CD4-positive, alpha-beta T cell treated with Interleukin-6 at 100 ng/mL for 8 hours (primary cell): ENCODE data around the gene CDH5.
"Not testable (repeated sequence)": the region's sequence is repeated elsewhere in the genome, so short reads cannot be mapped to it uniquely, and the experiment has no call there.

ENCODE experiments used
- DNase-seq: peaks from one replicate; pipeline ENCODE4 v3.0.0-alpha.2; 2020; ENCODE audit warnings: mixed read lengths, low spot score

CDH5 gene

GRCh38 chr16:66366433-66367299, at the start of gene CDH5:
Gene CDH5, plus strand, starts transcription at chr16:66366691. Its CDS starts 12,647 bp downstream, at chr16:66379338.
- DNase-seq, result no peak

DNA sequence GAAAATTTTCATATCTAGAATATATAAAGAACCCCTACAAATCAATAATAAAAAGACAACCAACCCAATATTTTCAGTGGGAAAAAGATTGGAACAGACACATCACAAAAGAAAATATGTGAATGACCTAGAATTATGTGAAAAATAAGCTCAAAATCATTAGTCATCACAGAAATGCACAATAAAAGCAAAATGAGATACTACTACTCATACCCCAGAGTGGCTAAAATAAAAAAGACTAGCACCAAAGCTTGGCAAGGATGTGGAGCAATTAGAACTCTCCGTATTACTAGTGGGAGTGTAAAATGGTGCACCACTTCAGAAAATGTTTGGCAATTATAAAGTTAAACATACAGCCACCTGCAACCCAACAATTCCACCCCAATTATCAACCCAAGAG, 48.0 kb upstream of the CDH5 start:
- DNase-seq, result no peak

- DNase-seq, result no peak
Observed at GRCh38 chr16:66320774-66321173, 45.7 kb upstream of the CDH5 start.

DNA sequence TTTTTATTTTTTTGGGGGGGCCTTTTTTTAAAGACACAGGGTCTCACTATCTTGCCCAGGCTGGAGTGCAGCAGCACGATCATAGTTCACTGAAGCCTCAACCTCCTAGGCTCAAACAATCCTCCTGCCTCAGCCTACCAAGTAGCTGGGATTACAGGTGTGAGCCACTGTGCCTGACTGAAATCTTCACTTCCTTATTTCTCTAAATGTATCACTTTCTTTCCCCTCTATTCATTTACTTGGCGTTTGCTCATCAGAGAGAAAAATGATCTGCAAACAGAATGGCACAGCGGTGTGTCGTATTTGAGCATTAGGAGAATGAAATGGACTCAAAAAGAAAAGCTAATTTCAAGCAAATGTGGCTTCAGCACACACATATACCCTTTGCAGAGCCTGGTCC, 44.3 kb upstream of the CDH5 start:
- DNase-seq, result no peak

GRCh38 chr16:66324815-66325515, 41.5 kb upstream of the CDH5 start:
- no peak for DNase-seq

DNA sequence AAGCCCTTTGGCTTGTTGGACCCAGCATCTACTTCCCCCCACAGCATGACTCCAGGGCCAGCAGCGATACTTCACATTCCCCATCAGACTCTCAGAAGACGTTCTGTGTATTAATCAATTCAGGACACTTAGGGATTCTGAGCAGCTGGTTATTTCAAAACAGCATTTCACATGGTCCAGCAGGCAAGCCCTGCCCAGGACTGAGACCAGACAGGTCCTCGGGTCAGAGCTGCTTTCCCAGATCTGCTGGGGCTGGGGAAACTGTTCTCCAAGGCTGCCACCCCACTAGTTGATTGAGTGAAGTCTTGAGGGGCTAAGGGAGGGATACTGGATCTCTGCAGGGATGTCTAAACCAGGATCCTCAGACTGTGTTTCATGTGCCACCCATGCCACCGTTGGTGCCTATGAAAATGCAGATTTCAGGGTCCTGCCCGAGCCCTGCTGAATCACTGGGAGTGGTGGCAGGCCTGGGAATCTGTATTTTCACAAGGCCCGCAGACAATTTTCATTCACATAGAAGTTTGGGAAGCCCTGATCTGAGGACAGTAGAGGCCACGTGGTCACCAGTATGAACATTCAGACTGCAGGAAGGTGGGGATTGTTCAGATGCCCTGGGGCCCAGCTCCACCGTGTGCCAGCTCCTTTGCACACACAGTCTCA, 40.6 kb upstream of the CDH5 start:
- DNase-seq, result no peak

GRCh38 chr16:66326991-66327513, 39.4 kb upstream of the CDH5 start:
- DNase-seq, result no peak

- no peak for DNase-seq
Observed at GRCh38 chr16:66328282-66328681, 38.2 kb upstream of the CDH5 start.

- not testable (repeated sequence) for DNase-seq
Observed at GRCh38 chr16:66331464-66331863, 35.0 kb upstream of the CDH5 start.

DNA sequence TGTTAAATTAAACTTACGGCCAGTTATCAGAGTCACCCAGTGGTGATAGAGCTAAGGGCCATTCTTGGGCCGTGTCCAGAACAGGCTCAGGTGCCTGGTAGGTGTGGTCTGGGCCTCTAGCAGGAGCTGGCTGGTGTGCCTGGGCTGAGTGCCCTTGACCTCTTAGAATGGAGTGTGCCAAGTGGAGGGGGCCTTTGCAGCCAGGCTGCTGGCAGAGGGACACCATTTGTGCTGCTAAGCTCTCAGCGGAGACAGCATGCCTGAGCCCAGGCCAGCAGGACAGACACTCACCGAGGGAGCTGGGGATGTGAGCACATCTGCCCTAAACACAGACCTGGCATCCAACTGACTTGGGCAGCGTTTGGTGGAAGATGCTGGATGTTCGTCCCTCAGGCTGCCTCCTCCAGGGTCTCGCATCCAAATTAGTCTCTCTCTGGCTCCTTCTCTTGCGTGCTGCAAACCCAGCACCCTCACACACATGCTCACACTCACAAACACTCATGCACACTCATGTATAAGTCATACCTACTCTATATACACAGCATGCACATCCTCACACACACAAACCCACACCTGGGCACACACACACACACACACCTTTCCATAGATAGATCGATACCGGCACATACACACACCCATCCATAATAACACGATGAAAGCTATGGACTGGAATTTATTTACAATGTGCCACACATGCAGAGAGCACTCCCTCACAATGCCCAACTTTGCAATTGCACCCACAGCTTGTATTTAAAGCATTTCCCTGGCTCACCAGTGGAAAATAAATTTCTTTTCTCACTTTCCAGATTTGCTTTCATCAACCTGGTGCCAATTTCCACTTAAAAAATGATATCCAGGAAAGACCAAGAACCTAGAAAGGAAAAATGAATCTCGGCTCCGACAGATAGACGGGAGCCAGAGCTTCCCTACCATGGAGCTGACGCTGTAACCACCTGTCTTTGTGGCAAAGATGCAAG, 33.6 kb upstream of the CDH5 start:
- no peak for DNase-seq

- no peak for DNase-seq
Observed at GRCh38 chr16:66334853-66335574, 31.5 kb upstream of the CDH5 start.

DNA sequence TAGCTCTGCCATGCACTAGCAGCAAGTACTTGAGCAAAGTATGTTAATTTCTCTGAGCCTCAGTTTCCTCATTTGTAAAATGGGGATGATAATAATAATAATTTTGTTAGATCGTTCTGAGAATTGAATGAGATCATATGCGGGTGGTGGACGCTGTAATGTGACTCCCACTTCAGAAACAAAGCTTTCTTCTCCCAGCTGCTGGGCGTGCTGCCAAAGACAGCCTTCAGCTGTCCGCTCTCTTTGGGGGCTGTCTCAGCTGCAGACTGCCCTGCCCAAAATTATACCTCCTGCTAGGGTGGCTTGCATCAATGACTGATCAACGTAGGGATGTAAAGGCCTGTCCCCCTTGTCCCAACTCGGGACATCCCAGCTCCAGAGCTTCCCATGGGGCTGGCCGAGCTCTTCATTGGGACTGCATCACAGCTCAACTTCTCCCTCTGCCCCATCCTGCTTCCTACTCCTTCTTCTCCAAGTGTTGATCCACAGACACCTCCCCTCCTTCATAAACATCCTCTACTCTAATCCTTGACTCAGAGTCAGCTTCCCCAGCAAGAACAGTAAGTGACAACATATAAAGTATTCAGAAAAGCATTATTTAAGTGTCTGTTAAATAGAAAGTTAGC, 30.7 kb upstream of the CDH5 start:
- DNase-seq, result no peak

GRCh38 chr16:66337463-66338188, 28.9 kb upstream of the CDH5 start:
- DNase-seq, result no peak

- no peak for DNase-seq
Observed at GRCh38 chr16:66342294-66342900, 24.1 kb upstream of the CDH5 start.

DNA sequence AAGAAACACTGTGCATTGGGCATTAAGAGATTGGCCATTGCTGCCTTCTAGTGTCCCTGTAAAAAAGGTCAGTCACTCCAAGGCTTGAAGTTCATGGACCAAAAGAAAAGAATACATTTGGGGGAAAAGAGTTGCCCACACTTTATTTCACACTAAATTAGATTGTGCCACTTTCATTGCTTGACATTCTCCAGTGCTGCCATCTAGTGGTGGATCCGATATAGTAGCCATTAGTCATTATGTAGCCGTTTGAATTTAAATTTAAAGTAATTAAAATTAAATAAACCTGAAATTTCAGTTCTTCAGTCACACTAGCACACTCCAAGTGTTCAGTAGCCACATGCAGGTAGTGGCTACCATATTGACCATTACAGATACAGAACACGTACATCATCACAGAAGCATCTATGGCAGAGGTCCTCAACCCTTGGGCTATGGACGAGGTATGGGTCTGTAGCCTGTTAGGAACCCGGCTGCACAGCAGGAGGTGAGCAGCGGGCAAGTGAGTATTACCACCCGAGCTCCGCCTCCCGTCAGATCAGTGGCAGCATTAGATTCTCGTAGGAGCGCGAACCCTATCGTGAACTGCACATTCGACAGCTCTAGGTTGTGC, 21.9 kb upstream of the CDH5 start:
- peak; percentile 33 for DNase-seq

DNA sequence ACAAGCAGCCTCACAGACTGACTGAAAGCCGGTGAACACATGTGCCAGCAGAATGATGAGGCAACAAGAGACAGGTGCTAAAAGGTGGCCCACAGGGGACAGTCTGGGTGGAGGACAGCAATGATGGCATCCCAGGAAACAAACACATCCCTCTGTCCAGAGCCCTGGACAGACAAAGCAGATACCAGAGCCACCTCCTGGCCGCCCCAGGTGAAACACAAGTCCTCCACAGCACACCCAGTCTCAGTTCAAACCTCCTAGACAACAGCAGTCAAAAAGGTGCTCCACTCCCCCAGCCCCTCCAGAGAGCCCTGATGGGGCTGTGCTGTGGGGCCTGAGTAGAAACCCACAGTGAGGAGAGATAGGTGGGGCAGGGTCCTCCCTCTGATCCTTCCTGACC, 20.3 kb upstream of the CDH5 start:
- DNase-seq, result no peak

- no peak for DNase-seq
Observed at GRCh38 chr16:66352304-66352703, 14.2 kb upstream of the CDH5 start.

GRCh38 chr16:66353055-66353454, 13.4 kb upstream of the CDH5 start:
- DNase-seq, result no peak
